Endodermal cell (in vitro differentiated cells): ENCODE data around the gene PDE5A. TPM values are rescaled to one million over a fixed set of nuclear protein-coding genes. Genes with fewer than 3 reads are reported as not detected.
"Not testable (repeated sequence)": the region's sequence is repeated elsewhere in the genome, so short reads cannot be mapped to it uniquely, and the experiment has no call there.

ENCODE experiments used
- DNase-seq: peaks from one replicate; pipeline ENCODE4 v3.0.0-alpha.2; 2017
- H3K27ac ChIP-seq: 2 replicates; pipeline ENCODE4 v1.5.1; 2013; ENCODE audit warnings: mild to moderate bottlenecking, low read depth, low read length, moderate library complexity
- H3K27me3 ChIP-seq: 2 replicates; pipeline ENCODE4 v1.6.1; 2013; ENCODE audit warnings: mild to moderate bottlenecking, low read length, moderate library complexity; ENCODE audit not compliant: insufficient read depth, control insufficient read depth, poor library complexity, severe bottlenecking
- H3K36me3 ChIP-seq: 2 replicates; pipeline ENCODE4 v1.7.0; 2013; ENCODE audit warnings: mild to moderate bottlenecking, low read length, moderate library complexity; ENCODE audit not compliant: control insufficient read depth, insufficient read depth
- H3K4me1 ChIP-seq: one replicate; pipeline ENCODE4 v1.7.0; 2013; ENCODE audit warnings: low read length; ENCODE audit not compliant: control insufficient read depth, insufficient read depth
- H3K4me3 ChIP-seq: 2 replicates; pipeline ENCODE4 v1.5.1; 2013; ENCODE audit warnings: mild to moderate bottlenecking, low read length, moderate library complexity
- H3K9ac ChIP-seq: 2 replicates; pipeline ENCODE4 v1.6.1; 2013; ENCODE audit warnings: mild to moderate bottlenecking, low read length, moderate library complexity; ENCODE audit not compliant: poor library complexity, severe bottlenecking; ENCODE audit errors: extremely low read depth
- H3K9me3 ChIP-seq: 2 replicates; pipeline ENCODE4 v1.6.1; 2013; ENCODE audit warnings: mild to moderate bottlenecking, low read length, moderate library complexity; ENCODE audit not compliant: control insufficient read depth
- H3K27ac Mint-ChIP-seq: 2 replicates; pipeline ENCODE4 v1.8.0; 2020; ENCODE audit warnings: mixed read lengths
- H3K27me3 Mint-ChIP-seq: 2 replicates; pipeline ENCODE4 v1.8.0; 2021; ENCODE audit warnings: mild to moderate bottlenecking, mixed read lengths; ENCODE audit not compliant: insufficient read depth
- H3K36me3 Mint-ChIP-seq: 2 replicates; pipeline ENCODE4 v1.8.0; 2020; ENCODE audit warnings: low read depth, mixed read lengths
- H3K4me1 Mint-ChIP-seq: 2 replicates; pipeline ENCODE4 v1.8.0; 2020; ENCODE audit warnings: mixed read lengths
- H3K4me3 Mint-ChIP-seq: 2 replicates; pipeline ENCODE4 v1.8.0; 2020; ENCODE audit warnings: mild to moderate bottlenecking, moderate library complexity, mixed read lengths
- H3K9me3 Mint-ChIP-seq: 2 replicates; pipeline ENCODE4 v1.8.0; 2020; ENCODE audit warnings: mild to moderate bottlenecking, mixed read lengths
- WGBS, 2 experiments: methylation state at CpG; one replicate each; pipeline versions ENCODE4 v1.1.5 to v1.1.7; 2013; ENCODE audit warnings: missing lambda C conversion rate in 2 of 2, mixed read lengths in 1 of 2; ENCODE audit not compliant: insufficient coverage in 1 of 2, insufficient read length in 1 of 2; 5-methylcytosine and 5-hydroxymethylcytosine counted together
- total RNA-seq, 2 donors: library from RNA; stranded (reverse); fragmentation: NEBNext Ultra II Directional in 1 of 2; extraction: Animal tissue kit (Norgen Biotek cat#: 25700) in 1 of 2; gene quantifications; 2 replicates in 1 of 2; 3 replicates in 1 of 2; pipeline ENCODE4 v1.2.1, GENCODE V29; 2021
- TF ChIP-seq, protein P1 (sequence below): fragments of 200-600 bp; sonication (generic); conservative IDR thresholded peaks from 2 replicates; pipeline ENCODE4 v1.5.0; 2021; ENCODE audit warnings: antibody characterized with exemption, mild to moderate bottlenecking

PDE5A gene
- total RNA-seq, 2 donors from 2014 or later = 36.3 to 37.8 TPM

DNA sequence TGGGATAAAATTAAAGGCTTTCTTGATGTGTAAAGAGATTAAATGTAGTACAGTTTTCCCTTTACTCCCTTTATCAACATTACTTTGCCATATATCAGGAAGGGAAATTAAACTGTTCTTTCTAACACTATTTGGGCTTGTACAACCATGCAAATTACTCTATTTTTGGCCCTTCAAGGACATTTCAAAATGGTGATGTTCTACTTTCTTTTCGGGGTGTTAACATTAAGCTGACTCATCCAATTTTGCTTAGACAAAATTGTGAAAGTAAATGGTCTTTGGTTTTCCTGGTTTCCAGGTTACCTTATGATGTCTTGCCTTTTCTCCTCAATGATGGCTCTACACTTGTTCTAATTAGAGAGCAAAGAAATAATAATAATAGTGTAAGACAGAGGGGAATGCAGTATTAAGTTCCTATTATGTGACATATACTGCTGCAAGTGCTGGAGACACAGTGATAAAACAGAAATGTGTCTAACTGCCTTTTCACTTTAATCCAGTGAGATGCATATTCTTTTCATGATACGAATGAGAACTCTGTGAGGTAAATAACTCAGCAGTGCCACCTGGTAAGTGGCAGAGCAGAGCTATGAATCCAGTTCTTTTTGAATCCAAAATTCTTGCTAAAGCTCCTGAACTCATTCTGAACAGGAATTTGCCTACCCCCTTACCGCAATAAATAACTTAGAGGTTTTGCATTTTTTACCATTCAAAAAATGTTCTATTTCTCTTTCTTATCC is 35.7 kb upstream of the PDE5A start:
- Mint-ChIP-seq H3K36me3 (no peaks in the 10 kb centered on the region), H3K9me3 (no peaks in the 10 kb centered on the region), H3K4me1 (peaks cover 22% of the 10 kb centered on the region), H3K27ac (no peak overlapping the region), H3K27me3 (no peaks in the 10 kb centered on the region), H3K4me3 (no peak overlapping the region)
- H3K27ac ChIP-seq = no peak overlapping the region
- H3K9me3 ChIP-seq = no peaks in the 10 kb centered on the region
- TF ChIP-seq, protein P1, sequence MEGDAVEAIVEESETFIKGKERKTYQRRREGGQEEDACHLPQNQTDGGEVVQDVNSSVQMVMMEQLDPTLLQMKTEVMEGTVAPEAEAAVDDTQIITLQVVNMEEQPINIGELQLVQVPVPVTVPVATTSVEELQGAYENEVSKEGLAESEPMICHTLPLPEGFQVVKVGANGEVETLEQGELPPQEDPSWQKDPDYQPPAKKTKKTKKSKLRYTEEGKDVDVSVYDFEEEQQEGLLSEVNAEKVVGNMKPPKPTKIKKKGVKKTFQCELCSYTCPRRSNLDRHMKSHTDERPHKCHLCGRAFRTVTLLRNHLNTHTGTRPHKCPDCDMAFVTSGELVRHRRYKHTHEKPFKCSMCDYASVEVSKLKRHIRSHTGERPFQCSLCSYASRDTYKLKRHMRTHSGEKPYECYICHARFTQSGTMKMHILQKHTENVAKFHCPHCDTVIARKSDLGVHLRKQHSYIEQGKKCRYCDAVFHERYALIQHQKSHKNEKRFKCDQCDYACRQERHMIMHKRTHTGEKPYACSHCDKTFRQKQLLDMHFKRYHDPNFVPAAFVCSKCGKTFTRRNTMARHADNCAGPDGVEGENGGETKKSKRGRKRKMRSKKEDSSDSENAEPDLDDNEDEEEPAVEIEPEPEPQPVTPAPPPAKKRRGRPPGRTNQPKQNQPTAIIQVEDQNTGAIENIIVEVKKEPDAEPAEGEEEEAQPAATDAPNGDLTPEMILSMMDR = no peak
- no peak overlapping the region for H3K4me3 ChIP-seq
- H3K9ac ChIP-seq = no peak overlapping the region
- WGBS, 2 experiments = 90 to 94% methylated on average over 3 of the region's 3 CpGs
- H3K36me3 ChIP-seq = no peaks in the 10 kb centered on the region
- H3K27me3 ChIP-seq = no peaks in the 10 kb centered on the region
- no peak for DNase-seq
- peaks cover 14% of the 10 kb centered on the region for H3K4me1 ChIP-seq

- Histone ChIP-seq H3K9me3 (no peaks in the 10 kb centered on the region), H3K4me1 (peaks cover 11% of the 10 kb centered on the region), H3K27ac (no peak overlapping the region), H3K4me3 (no peak overlapping the region), H3K9ac (no peak overlapping the region), H3K36me3 (no peaks in the 10 kb centered on the region), H3K27me3 (no peaks in the 10 kb centered on the region)
- no peaks in the 10 kb centered on the region for H3K9me3 Mint-ChIP-seq
- no peak overlapping the region for H3K27ac Mint-ChIP-seq
- H3K36me3 Mint-ChIP-seq = no peaks in the 10 kb centered on the region
- H3K4me1 Mint-ChIP-seq = peaks cover 17% of the 10 kb centered on the region
- TF ChIP-seq, protein P1 = no peak
- no peak overlapping the region for H3K4me3 Mint-ChIP-seq
- WGBS, 2 experiments = no CpG with 5 or more reads among the region's 1 CpG
- no peaks in the 10 kb centered on the region for H3K27me3 Mint-ChIP-seq
- no peak for DNase-seq
Measured at GRCh38 chr4:119663160-119663788, 34.7 kb upstream of the PDE5A start.

- not testable (repeated sequence) for H3K9ac ChIP-seq, H3K27ac ChIP-seq, H3K9me3 Mint-ChIP-seq, H3K27me3 Mint-ChIP-seq, H3K36me3 ChIP-seq, H3K4me1 ChIP-seq, H3K27ac Mint-ChIP-seq, H3K4me3 Mint-ChIP-seq, DNase-seq, H3K36me3 Mint-ChIP-seq, H3K27me3 ChIP-seq, H3K9me3 ChIP-seq, H3K4me3 ChIP-seq
- peaks cover 11% of the 10 kb centered on the region for H3K4me1 Mint-ChIP-seq
- WGBS, 2 experiments = 85 to 100% methylated on average over 1 to 2 of the region's 2 CpGs
Measured at GRCh38 chr4:119662612-119663011, 34.0 kb upstream of the PDE5A start.
